ENCODE results near the gene TEPSIN. TPM values are rescaled to one million over a fixed set of nuclear protein-coding genes. Genes with fewer than 3 reads are reported as not detected.
A peak's percentile ranks its signal among the peaks of the same experiment; 100 is the strongest.

The TEPSIN gene
- total RNA-seq, 2 experiments from 2014 or later, result 55.0 to 55.4 TPM

DNA sequence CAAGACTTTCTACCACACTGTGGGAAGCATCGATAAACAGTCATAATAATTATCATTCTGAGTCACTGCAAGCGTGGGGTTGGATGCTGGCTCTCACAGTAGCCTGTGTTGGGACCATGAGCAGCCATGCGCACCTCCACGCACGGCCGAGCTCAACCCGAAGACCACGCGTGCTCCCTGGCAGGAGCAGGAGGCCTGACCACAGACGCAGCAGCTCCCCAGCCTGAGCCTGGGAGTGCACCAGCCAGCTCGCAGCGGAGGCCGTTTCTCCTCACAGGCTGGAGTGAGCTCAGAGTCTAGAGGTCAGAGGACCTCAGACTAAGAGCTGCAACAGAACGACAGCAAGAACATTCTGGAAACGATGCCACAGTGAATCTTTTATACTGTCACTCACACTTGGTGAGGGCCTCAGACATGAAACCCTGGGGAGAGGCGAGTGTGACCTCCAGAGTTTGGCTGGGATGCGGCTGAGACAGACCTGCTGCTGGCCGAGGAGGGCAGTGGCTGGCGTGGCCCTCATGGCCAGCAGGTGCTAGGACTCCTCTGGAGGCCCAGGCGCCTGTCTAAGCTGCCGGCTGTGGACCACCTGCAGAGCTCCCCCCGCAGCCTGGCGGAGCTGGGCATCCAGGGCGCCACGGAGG is 6.3 kb upstream of the TEPSIN start:
- CTCF ChIA-PET, result no interaction called here
- peaks cover 22% of the 10 kb centered on the region for H3K36me3 Mint-ChIP-seq (ENCODE audit: low read depth)
- peaks cover 26% of the 10 kb centered on the region for H3K4me1 Mint-ChIP-seq
- no peak for DNase-seq
- H3K9me3 Mint-ChIP-seq, result no peaks in the 10 kb centered on the region
- POLR2A ChIA-PET, result no interaction called here
- H3K27me3 Mint-ChIP-seq, result no peaks in the 10 kb centered on the region
- no peak overlapping the region for H3K4me3 Mint-ChIP-seq
- H3K27ac Mint-ChIP-seq, result no peak overlapping the region

DNA sequence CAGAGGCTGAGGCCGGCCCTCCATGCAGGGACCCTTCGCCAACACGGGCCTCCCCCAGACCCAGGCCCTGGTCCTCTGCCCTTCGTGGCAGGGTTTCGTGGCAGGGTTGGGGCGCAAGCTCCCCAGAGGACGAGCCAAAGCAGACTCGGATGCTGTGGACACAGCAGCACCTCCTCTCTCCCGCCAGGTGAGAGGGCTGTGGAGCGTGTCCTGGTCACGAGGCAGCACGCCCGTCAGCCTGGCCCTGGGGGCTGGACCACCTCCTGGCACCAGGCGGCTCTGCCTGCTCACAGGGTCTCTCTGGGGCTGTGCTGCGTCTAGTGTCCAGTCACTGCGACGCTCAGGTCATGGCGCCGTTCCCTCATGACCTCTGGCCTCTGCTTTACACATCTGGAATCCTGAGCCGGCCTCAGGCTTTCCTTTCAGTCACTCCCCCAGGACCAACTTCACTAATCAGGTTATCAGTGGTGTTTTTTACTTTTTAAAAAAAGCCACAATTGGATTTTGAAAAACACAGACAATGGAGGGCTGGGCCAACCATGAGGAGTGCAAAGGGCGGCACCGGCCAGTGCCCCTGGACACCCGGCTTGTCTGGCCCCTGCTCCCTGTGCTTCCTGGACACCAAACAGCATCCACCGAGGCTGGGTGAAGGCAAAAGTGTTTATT is 5.6 kb upstream of the TEPSIN start:
- no peak overlapping the region for H3K4me3 Mint-ChIP-seq
- no peaks in the 10 kb centered on the region for H3K27me3 Mint-ChIP-seq
- no peak overlapping the region for H3K27ac Mint-ChIP-seq
- H3K36me3 Mint-ChIP-seq (ENCODE audit: low read depth), result peaks cover 17% of the 10 kb centered on the region
- POLR2A ChIA-PET, result no interaction called here
- CTCF ChIA-PET, result no interaction called here
- no peaks in the 10 kb centered on the region for H3K9me3 Mint-ChIP-seq
- DNase-seq, result no peak
- peaks cover 29% of the 10 kb centered on the region for H3K4me1 Mint-ChIP-seq

DNA sequence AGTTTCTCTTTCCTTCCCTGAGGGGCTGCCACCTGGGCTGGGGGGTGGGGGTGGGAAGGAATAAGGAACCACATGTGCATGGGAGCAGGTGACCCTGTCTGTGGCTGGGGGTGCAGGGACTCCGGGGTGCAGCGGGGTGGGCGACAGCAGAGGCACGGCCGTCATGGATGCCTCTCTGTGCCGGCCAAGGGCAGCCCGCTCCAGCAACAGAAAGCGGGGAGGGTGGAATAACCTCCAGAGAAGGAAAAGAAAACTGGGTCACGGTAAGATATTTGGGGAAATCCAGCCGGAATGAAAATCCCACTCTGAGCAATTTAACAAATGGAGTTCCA is 4.4 kb upstream of the TEPSIN start:
- no peak for DNase-seq
- Mint-ChIP-seq H3K27me3 (no peaks in the 10 kb centered on the region), H3K36me3 (ENCODE audit: low read depth) (peaks cover 13% of the 10 kb centered on the region), H3K9me3 (no peaks in the 10 kb centered on the region), H3K4me1 (peaks cover 29% of the 10 kb centered on the region), H3K27ac (no peak overlapping the region), H3K4me3 (no peak overlapping the region)
- CTCF ChIA-PET, result no interaction called here
- POLR2A ChIA-PET, result no interaction called here

DNA sequence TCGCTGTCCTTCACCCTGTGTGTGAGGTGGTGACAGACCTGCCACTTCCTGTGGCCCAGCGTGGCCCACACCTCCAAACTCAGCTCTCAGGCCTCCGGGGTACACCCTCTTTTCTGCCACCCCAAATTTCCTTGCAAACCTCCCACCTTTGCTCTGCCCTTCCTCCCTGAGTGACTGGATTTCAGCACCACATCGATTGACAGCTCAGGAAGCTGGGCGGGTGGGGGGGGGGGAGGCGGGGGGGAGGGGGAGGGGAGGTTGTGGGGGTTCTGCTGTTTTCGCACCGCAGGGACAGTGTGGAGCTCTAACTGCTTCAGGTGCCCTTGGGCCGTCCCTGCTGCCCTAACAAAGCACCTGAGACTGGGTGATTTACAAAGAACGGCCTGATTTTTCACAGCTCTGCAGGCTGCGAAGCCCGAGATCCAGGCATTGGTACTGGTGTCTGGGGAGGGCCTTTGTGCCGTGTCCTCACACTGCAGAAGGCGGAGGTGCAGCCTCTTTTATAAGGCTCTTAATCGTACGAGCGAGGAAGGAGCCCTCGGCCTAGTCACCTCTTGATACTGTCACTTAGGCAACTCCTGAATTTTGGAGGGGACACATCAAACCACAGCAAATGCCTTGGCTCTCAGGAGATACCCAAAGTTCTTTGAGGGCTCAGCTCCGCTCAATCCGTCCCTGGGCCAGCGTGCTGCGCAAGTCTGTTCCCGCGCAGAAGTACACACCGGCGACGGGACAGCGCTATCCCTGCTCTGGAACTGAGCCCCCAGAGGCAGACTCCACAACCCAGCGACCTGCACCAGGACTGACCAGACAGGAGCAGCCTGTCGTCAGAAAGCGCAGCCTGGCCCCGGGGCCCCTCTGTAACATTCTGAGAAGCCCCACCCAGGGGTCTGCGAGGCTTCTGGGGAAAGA is 3.8 kb upstream of the TEPSIN start:
- POLR2A ChIA-PET, result interaction anchor here (0.9 kb wide), 1 partner anchor 14 kb away, joined by 3 read pairs; no protein-coding TSS in a partner anchor
- no peaks in the 10 kb centered on the region for H3K9me3 Mint-ChIP-seq
- no peak overlapping the region for H3K27ac Mint-ChIP-seq
- peaks cover 11% of the 10 kb centered on the region for H3K36me3 Mint-ChIP-seq (ENCODE audit: low read depth)
- no peaks in the 10 kb centered on the region for H3K27me3 Mint-ChIP-seq
- peaks cover 34% of the 10 kb centered on the region for H3K4me1 Mint-ChIP-seq
- CTCF ChIA-PET, result no interaction called here
- DNase-seq, result no peak
- no peak overlapping the region for H3K4me3 Mint-ChIP-seq

DNA sequence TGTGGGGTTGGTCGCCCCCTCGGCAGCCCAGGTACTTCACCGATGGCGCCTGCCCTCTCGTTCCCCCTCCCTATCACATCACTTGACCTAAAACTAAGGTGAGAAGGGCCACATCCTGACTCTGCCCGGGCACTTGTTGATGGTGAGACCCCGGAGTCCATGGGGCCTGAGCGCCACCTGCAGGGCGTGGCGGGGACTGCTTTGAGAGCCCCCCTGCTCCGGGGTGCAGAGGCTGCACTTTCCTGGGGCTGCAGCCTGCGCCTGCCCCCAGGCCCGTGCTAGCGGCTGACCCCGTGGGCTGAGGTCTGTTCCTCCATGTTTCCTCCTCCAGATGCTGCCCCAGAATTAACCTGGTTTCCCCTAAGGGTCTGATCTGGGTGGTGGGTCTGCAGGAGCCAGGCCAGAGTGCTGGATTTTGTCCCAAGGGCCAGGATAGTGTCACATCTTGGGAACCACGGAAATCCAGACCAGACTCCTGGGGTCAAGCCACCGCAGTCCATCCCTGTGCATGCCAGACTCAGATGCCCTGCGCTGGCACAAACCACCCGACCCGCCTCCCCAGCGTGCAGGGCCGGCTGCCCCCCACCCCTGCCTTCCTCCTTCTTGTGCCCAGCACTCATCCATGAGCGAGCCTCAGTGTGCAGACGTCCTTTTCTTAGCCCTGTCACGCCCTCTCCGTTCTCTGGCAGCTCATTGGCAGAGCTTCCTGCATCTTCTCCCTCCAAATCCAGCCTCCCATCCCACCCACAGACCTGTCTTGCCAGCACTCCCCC is 3.0 kb upstream of the TEPSIN start:
- Mint-ChIP-seq H3K36me3 (ENCODE audit: low read depth) (peaks cover 11% of the 10 kb centered on the region), H3K4me1 (peaks cover 42% of the 10 kb centered on the region), H3K4me3 (no peak overlapping the region), H3K27ac (no peak overlapping the region), H3K9me3 (no peaks in the 10 kb centered on the region), H3K27me3 (no peaks in the 10 kb centered on the region)
- ChIA-PET CTCF (no interaction called here), POLR2A (interaction anchor here (0.9 kb wide), 1 partner anchor 13 kb away, joined by 3 read pairs; no protein-coding TSS in a partner anchor)
- peak; percentile 67 for DNase-seq

DNA sequence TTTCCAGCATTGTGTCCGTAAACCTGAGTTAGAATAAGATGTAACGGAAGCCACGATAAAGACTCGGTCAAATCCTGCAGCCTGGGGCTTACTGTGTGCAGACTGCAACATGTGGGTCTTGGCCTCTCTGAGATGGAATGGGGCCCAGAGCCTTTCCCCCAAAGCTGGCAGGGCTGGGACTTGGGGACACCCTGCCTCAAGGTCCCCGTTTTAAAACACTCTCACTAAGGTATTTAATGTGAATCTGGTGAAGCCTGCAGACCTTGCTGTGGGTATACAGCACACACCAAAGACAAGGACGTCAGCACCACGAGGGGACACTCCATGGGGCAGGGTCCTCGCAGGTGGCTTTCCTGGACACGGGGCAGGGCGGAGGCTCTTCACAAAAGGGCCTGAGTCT is 2.3 kb upstream of the TEPSIN start:
- Mint-ChIP-seq H3K9me3 (no peaks in the 10 kb centered on the region), H3K36me3 (ENCODE audit: low read depth) (peaks cover 11% of the 10 kb centered on the region), H3K4me3 (no peak overlapping the region), H3K4me1 (peaks cover 43% of the 10 kb centered on the region), H3K27me3 (no peaks in the 10 kb centered on the region), H3K27ac (peak overlapping the region; percentile 21)
- POLR2A ChIA-PET, result no interaction called here
- CTCF ChIA-PET, result interaction anchor here (0.9 to 1.1 kb wide), 2 partner anchors 14 to 53 kb away, joined by 3 to 4 read pairs; no protein-coding TSS in a partner anchor
- no peak for DNase-seq

DNA sequence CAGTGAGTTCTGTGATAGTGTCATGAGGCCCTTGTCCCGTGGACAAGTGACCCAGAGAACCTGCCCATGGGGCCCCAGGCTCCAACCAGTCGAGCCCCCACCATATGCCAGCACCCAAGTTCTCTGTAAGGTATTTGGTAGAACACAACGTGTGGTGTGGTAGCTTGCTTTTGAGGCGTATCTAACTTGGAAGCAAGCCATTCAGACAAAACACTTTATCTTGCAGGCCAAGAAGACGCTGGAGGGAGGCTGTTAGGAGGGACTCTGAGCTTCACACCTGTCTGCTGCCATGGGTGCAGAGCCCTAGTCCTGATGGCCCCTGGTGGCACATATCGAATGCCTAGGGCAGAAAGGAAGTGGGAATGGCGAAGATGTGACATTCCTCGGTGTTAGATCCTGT is 1.9 kb upstream of the TEPSIN start:
- Mint-ChIP-seq H3K36me3 (ENCODE audit: low read depth) (peaks cover 11% of the 10 kb centered on the region), H3K9me3 (no peaks in the 10 kb centered on the region), H3K27me3 (no peaks in the 10 kb centered on the region), H3K4me1 (peaks cover 44% of the 10 kb centered on the region), H3K27ac (peak overlapping the region; percentile 21), H3K4me3 (peak overlapping the region; percentile 42)
- no peak for DNase-seq
- POLR2A ChIA-PET, result interaction anchor here (2.0 to 2.4 kb wide), 2 partner anchors 18 to 47 kb away, joined by 4 to 18 read pairs; partner anchors contain the start of gene CEP131
- CTCF ChIA-PET, result interaction anchor here (0.9 to 1.1 kb wide), 2 partner anchors 14 to 53 kb away, joined by 3 to 4 read pairs; no protein-coding TSS in a partner anchor

DNA sequence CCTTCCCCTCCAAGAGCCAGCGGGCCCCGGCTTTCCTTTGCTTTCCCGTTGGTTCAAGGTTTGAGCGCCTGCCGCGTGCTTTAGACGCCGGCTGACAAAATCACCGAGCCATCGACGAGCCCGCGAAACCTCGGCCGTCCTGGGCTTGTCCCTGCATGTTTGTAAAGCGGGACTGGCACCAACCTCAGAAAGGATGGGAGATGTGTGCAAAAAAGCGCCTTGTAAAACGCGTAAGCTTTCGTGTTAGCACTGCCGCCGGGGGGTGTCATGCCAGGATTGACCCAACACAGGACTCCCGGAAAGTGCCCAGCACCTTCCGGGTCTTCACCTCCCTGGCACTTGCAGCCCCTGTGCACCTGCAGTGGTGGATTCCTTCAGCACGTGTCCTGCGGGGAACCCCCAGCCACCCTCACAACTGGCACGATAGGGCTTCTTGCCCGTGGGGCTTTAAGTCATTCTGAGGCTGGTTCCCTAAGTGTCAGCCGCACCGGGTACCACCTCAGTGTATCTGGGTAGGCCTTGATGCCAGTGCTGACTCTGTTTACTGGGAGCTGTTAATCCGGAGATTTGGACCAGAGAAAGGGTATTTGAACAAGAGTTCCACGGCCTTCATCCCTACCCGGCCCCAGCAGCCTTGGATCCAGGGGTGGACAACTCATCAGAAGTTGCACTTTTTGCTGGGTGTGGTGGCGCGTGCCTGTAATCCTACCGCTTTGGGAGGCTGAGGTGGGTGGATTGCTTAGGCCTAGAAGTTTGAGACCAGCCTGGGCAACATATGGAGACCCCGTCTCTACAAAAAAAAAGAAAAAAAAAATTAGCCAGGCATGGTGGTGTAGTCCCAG is 1.1 kb upstream of the TEPSIN start:
- POLR2A ChIA-PET, result interaction anchor here (0.9 to 2.6 kb wide), 15 partner anchors 10 to 275 kb away, joined by 3 to 18 read pairs (median 6); partner anchors contain the start of genes ACTG1 and CEP131
- CTCF ChIA-PET, result interaction anchor here (0.8 to 1.5 kb wide), 8 partner anchors 8 to 216 kb away, joined by 3 to 6 read pairs (median 4); partner anchors contain the start of gene CEP131
- Mint-ChIP-seq H3K4me1 (peaks cover 42% of the 10 kb centered on the region), H3K27me3 (no peaks in the 10 kb centered on the region), H3K27ac (peak overlapping the region; percentile 91), H3K36me3 (ENCODE audit: low read depth) (peaks cover 12% of the 10 kb centered on the region), H3K4me3 (peak overlapping the region; percentile 93), H3K9me3 (no peaks in the 10 kb centered on the region)
- peak; percentile 41 for DNase-seq

DNA sequence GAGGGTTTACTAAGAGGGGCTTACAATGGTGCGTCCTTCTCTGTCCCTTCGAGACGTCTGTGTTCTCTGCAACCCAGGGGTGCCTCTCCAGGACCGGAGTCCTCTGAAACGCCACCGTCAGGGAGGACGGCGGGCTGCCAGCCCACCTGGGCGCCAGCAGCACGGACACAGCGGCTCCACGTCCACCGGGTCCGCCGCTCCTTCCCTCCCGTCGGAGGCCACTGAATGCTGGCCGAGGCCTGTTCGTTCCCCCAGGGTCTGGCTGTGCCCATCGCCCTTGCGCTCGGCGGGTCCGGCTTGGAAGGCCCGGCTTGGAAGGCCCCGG is 403 bp downstream of the TEPSIN start:
- no peak for DNase-seq
- peaks cover 41% of the 10 kb centered on the region for H3K4me1 Mint-ChIP-seq
- no peak overlapping the region for H3K27ac Mint-ChIP-seq
- peak overlapping the region; percentile 84 for H3K4me3 Mint-ChIP-seq
- H3K9me3 Mint-ChIP-seq, result no peaks in the 10 kb centered on the region
- no peaks in the 10 kb centered on the region for H3K27me3 Mint-ChIP-seq
- POLR2A ChIA-PET, result interaction anchor here (0.7 to 2.6 kb wide), 20 partner anchors 8 to 464 kb away, joined by 3 to 18 read pairs (median 4); partner anchors contain the start of genes ACTG1, CEP131, MRPL12 and SLC38A10
- peaks cover 13% of the 10 kb centered on the region for H3K36me3 Mint-ChIP-seq (ENCODE audit: low read depth)
- CTCF ChIA-PET, result interaction anchor here (0.8 to 1.5 kb wide), 7 partner anchors 10 to 247 kb away, joined by 3 to 6 read pairs (median 3); partner anchors contain the start of gene CEP131

DNA sequence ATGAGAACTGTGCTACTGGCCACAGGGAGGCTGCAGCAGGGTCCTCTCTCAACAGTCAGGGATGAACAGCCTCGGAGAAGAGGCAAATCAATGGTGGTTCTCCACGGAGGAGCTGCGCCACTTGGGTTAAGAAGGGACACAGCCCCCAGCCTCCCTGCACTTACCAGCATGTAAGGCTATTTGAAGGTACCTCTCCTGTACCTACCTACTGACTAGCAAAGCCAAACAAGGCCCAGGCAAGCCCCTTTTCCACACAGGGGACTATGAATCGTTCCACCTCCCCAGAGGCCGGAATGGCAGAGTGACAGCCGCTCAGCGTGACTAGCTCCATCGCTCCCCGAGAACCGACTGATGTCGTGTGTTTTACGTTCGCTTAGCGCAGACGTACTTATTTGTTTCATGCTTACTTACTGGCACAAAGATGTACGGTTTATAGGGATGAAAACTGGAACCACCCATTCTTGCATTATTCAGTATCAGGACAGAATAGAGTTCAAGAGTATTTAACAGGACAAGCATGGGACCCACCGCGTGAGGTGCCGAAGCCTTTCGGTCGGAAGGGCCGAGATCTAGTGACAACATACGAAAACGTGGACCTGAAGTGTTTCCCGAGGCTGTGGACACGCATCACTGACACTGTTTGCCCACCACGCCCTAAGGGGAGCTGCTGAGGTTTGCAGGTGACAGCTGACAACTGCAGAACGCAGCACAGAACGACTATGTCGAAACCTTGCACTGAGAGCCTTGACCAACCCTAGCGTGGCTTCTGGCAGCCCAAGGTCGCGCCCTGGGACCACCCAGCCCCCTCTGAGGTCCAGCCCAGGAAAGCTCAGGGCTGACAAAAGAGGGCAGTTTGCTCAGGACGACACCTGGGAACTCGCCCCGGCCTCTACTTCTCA is 1.0 kb downstream of the TEPSIN start:
- Mint-ChIP-seq H3K9me3 (no peaks in the 10 kb centered on the region), H3K27me3 (no peaks in the 10 kb centered on the region), H3K36me3 (ENCODE audit: low read depth) (peaks cover 13% of the 10 kb centered on the region), H3K4me3 (peak overlapping the region; percentile 84), H3K4me1 (peaks cover 41% of the 10 kb centered on the region), H3K27ac (peak overlapping the region; percentile 54)
- ChIA-PET POLR2A (interaction anchor here (1.0 to 2.9 kb wide), 14 partner anchors 8 to 465 kb away, joined by 3 to 18 read pairs (median 6); partner anchors contain the start of genes CEP131, MRPL12 and SLC38A10), CTCF (interaction anchor here (0.8 to 1.5 kb wide), 5 partner anchors 11 to 247 kb away, joined by 3 to 6 read pairs (median 3); no protein-coding TSS in a partner anchor)
- no peak for DNase-seq

DNA sequence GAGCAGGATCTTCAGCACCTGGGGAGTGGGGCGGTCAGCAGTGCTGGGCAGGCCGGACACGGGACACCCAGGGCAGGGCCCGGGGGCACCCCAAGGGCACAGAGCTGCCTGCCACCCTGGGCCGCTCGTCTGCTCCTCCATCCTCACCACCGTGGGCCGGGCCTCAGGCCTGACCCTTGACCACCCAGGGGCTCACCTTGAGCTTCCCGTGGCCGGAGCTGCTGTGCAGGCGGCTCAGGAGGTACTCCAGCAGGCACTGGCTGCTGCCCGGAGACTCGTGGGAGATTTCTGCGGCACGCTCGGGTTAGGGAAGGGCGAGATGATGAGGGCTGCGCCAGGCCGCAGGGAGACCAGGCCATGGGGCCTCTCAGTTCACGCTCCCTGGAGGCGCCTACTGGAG is 2.1 kb downstream of the TEPSIN start:
- no peak for DNase-seq
- H3K4me1 Mint-ChIP-seq, result peaks cover 36% of the 10 kb centered on the region
- H3K27ac Mint-ChIP-seq, result no peak overlapping the region
- peaks cover 10% of the 10 kb centered on the region for H3K36me3 Mint-ChIP-seq (ENCODE audit: low read depth)
- no peak overlapping the region for H3K4me3 Mint-ChIP-seq
- no peaks in the 10 kb centered on the region for H3K9me3 Mint-ChIP-seq
- ChIA-PET CTCF (no interaction called here), POLR2A (interaction anchor here (1.4 to 2.9 kb wide), 2 partner anchors 10 to 14 kb away, joined by 5 to 7 read pairs; partner anchors contain the start of gene CEP131)
- H3K27me3 Mint-ChIP-seq, result no peaks in the 10 kb centered on the region

Data from activated CD4-positive, alpha-beta memory T cell treated with anti-CD3 and anti-CD28 coated beads, Interleukin-2, amount 10 ng/mL, durations not matched to agents 7 days and 5 days (primary cell).